ENCODE measurements around the gene MAN1A1.

DNA sequence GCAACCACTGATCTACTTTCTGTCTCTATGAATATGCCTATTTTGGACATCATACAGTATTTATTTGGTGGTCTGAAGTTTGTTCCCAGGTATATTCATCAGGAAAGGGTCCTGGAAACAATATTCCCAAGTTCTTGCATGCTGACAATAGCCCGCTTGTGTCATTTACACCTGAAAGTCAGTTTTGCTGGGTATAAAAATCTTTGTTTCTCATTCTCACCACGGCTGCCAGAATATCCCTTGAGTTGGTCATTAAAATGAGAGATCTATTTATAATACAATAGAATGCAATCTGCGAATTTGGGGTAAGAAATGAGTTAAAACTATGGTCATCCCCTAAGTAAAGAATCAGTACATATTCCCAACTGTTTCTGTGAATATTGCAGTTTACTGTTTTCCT, 79.0 kb downstream of the MAN1A1 start:
- TF ChIP-seq CTCF (IDR thresholded peaks at IDR 0.05) = no peak
- TF ChIP-seq POLR2A (IDR thresholded peaks at IDR 0.05) = no peak
- TF ChIP-seq EP300 (IDR thresholded peaks at IDR 0.05; ENCODE audit: low read depth) = no peak

All from transverse colon (tissue), 3 donors.